ENCODE data around the gene MYO1H.
"Not testable (repeated sequence)": the region's sequence is repeated elsewhere in the genome, so short reads cannot be mapped to it uniquely, and the experiment has no call there.

The MYO1H gene

DNA sequence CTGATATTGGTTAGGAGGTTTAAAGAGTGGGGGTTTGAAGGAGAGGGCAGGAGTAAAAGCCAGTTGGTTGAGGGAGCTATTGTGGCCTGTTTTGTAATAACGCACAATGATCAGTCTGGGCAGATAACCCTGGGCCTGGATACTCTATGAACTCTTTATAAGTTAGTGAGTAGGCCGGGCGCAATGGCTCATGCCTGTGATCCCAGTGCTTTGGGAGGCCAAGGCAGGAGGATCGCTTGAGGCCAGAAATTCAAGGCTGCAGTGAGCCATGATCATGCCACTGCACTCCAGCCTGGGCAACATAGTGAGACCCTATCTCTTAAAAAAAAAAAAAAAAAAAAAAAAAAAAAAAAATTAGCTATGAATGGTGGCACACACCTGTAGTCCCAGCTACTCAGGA, 58.4 kb downstream of the MYO1H start:
- not testable (repeated sequence) for H2BK120ac ChIP-seq (ENCODE audit: low read depth, low read length)

DNA sequence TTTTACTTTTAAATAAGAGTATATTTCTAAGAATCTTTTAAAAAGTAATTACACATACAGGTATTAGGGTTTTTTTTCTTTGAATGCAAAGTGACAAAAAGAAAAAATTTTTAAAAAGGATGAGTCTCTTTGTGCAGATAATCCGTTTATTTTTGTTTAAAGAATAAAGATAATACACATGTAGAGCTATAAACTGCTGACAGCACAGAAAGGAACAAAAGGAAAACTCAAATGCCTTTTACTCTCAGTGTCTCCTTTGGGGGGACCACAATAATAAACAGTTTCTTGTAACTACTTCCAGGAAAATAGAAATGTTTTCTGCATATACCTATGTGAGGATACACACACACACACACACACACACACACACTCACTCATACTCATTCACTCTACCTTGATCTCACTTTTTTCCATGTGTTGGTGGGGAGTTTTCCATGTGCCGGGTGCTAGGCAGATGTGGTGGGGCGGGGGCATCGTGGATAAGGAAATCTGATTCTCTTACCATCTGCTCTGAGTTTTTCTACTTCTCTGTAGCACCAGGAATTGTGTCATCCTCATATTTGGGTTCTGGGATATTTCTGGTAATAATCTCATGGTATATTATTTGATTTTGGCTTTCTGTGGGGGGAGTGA, 71.3 kb downstream of the MYO1H start:
- no peak overlapping the region for H2BK120ac ChIP-seq (ENCODE audit: low read depth, low read length)
- no peak overlapping the region for H2AFZ ChIP-seq (ENCODE audit: low read depth, low read length)
- H3K9ac ChIP-seq (ENCODE audit: low read length) = no peak overlapping the region
- H3K4me2 ChIP-seq (ENCODE audit: low read length, poor library complexity, severe bottlenecking) = no peak overlapping the region
- H4K8ac ChIP-seq (ENCODE audit: low read length) = no peak overlapping the region
- H3K79me1 ChIP-seq (replicated peaks; ENCODE audit: low read length, poor library complexity, severe bottlenecking) = no peaks in the 10 kb centered on the region
- H3K14ac ChIP-seq (ENCODE audit: low read length in 2 of 2) = no peak overlapping the region
- no peak overlapping the region for H2BK5ac ChIP-seq (ENCODE audit: low read depth, low read length, poor library complexity, severe bottlenecking)
- H3K27ac ChIP-seq (ENCODE audit: low read length, poor library complexity, severe bottlenecking) = no peak overlapping the region
- peaks cover 18 to 27% of the 10 kb centered on the region in 2 experiments for H3K27me3 ChIP-seq (ENCODE audit: control insufficient read depth in 1 of 2, insufficient read depth in 1 of 2, low read length in 2 of 2)
- H3K23ac ChIP-seq (ENCODE audit: low read length in 2 of 2) = no peak overlapping the region
- WGBS = no CpG with 5 or more reads among the region's 4 CpGs
- no peaks in the 10 kb centered on the region for H3K9me3 ChIP-seq (ENCODE audit: control insufficient read depth, low read length)
- H3K4me1 ChIP-seq (ENCODE audit: control insufficient read depth, insufficient read depth, low read depth, low read length) = peaks cover 2% of the 10 kb centered on the region
- H3K4me3 ChIP-seq (ENCODE audit: insufficient read depth in 1 of 2, low read depth in 1 of 2, low read length in 2 of 2) = no peak overlapping the region
- DNase-seq = no peak
- no peak overlapping the region for H2BK15ac ChIP-seq (ENCODE audit: low read depth, poor library complexity, severe bottlenecking)
- H3K18ac ChIP-seq (ENCODE audit: low read depth in 1 of 2, low read length in 2 of 2) = no peak overlapping the region
- no peaks in the 10 kb centered on the region for H3K36me3 ChIP-seq (ENCODE audit: control insufficient read depth in 1 of 2, insufficient read depth in 2 of 2, low read depth in 1 of 2, low read length in 2 of 2)
- no peak overlapping the region for H3K4ac ChIP-seq (ENCODE audit: low read depth in 1 of 2, low read length in 2 of 2)
- H4K91ac ChIP-seq (ENCODE audit: low read length) = no peak overlapping the region
- H2AK5ac ChIP-seq (ENCODE audit: low read length, severe bottlenecking) = no peak overlapping the region
- no peak overlapping the region for H2BK12ac ChIP-seq (ENCODE audit: low read length in 2 of 2)

More for the DNA sequence above, 58.4 kb downstream of the MYO1H start:
- H3K9ac ChIP-seq (ENCODE audit: low read length); H3K4me1 ChIP-seq (ENCODE audit: control insufficient read depth, insufficient read depth, low read depth, low read length); H3K14ac ChIP-seq (ENCODE audit: low read length in 2 of 2); H2AK5ac ChIP-seq (ENCODE audit: low read length, severe bottlenecking); H2AFZ ChIP-seq (ENCODE audit: low read depth, low read length); H4K91ac ChIP-seq (ENCODE audit: low read length); H3K4ac ChIP-seq (ENCODE audit: low read depth in 1 of 2, low read length in 2 of 2); H3K79me1 ChIP-seq (replicated peaks; ENCODE audit: low read length, poor library complexity, severe bottlenecking); H3K4me2 ChIP-seq (ENCODE audit: low read length, poor library complexity, severe bottlenecking); H4K8ac ChIP-seq (ENCODE audit: low read length); H2BK12ac ChIP-seq (ENCODE audit: low read length in 2 of 2); H2BK5ac ChIP-seq (ENCODE audit: low read depth, low read length, poor library complexity, severe bottlenecking); H3K4me3 ChIP-seq (ENCODE audit: insufficient read depth in 1 of 2, low read depth in 1 of 2, low read length in 2 of 2); H3K27ac ChIP-seq (ENCODE audit: low read length, poor library complexity, severe bottlenecking); H2BK15ac ChIP-seq (ENCODE audit: low read depth, poor library complexity, severe bottlenecking); H3K36me3 ChIP-seq (ENCODE audit: control insufficient read depth in 1 of 2, insufficient read depth in 2 of 2, low read depth in 1 of 2, low read length in 2 of 2); DNase-seq; H3K18ac ChIP-seq (ENCODE audit: low read depth in 1 of 2, low read length in 2 of 2); H3K23ac ChIP-seq (ENCODE audit: low read length in 2 of 2); H3K9me3 ChIP-seq (ENCODE audit: control insufficient read depth, low read length): not testable (repeated sequence)
- 96% methylated on average over 4 of the region's 4 CpGs for WGBS
- peaks cover 8 to 15% of the 10 kb centered on the region in 2 experiments for H3K27me3 ChIP-seq (ENCODE audit: control insufficient read depth in 1 of 2, insufficient read depth in 1 of 2, low read length in 2 of 2)

DNA sequence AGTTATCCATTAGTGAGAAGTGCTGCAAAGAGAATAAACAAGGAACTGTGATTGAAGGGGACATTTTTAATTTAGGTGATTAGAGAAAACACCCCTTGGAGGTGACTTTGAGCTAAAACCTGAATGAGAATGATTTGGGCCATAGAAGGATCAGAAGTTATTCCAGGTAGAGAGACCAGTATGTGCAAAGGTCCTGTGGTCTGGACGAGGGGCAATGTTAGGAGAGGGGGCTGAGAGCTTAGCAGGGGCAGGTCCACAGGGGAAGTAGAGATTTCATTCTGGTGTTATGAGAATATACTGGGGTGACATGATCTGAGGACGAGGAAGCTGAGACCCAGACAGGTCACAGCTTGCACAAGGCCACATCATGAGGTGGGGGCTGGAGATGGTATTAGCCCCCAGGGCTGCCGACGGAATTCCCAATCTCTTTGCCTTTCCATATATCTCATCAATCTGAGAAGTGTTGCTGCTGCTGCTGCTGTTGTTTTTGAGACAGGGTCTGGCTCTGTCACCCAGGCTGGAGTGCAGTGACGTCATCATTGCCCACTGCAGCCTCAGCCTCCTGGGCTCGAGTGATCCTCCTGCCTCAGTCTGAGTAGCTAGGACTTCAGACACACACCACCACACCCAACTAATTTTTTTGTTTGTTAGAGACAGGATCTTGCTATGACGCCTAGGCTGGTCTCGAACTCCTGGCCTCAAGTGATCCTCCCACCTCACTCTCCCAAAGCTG, 73.8 kb downstream of the MYO1H start:
- DNase-seq = no peak
- Histone ChIP-seq H2BK120ac (ENCODE audit: low read depth, low read length) (no peak overlapping the region), H3K18ac (ENCODE audit: low read depth in 1 of 2, low read length in 2 of 2) (no peak overlapping the region), H2BK5ac (ENCODE audit: low read depth, low read length, poor library complexity, severe bottlenecking) (no peak overlapping the region), H3K9ac (ENCODE audit: low read length) (no peak overlapping the region), H2AFZ (ENCODE audit: low read depth, low read length) (no peak overlapping the region), H2BK12ac (ENCODE audit: low read length in 2 of 2) (no peak overlapping the region), H3K4me2 (ENCODE audit: low read length, poor library complexity, severe bottlenecking) (no peak overlapping the region), H3K27me3 (ENCODE audit: control insufficient read depth in 1 of 2, insufficient read depth in 1 of 2, low read length in 2 of 2) (peaks cover 29 to 45% of the 10 kb centered on the region in 2 experiments), H3K23ac (ENCODE audit: low read length in 2 of 2) (no peak overlapping the region), H4K91ac (ENCODE audit: low read length) (no peak overlapping the region), H3K9me3 (ENCODE audit: control insufficient read depth, low read length) (no peaks in the 10 kb centered on the region), H3K4ac (ENCODE audit: low read depth in 1 of 2, low read length in 2 of 2) (no peak overlapping the region), H3K4me1 (ENCODE audit: control insufficient read depth, insufficient read depth, low read depth, low read length) (no peaks in the 10 kb centered on the region), H3K27ac (ENCODE audit: low read length, poor library complexity, severe bottlenecking) (no peak overlapping the region), H2BK15ac (ENCODE audit: low read depth, poor library complexity, severe bottlenecking) (no peak overlapping the region), H3K36me3 (ENCODE audit: control insufficient read depth in 1 of 2, insufficient read depth in 2 of 2, low read depth in 1 of 2, low read length in 2 of 2) (no peaks in the 10 kb centered on the region), H2AK5ac (ENCODE audit: low read length, severe bottlenecking) (no peak overlapping the region), H3K14ac (ENCODE audit: low read length in 2 of 2) (no peak overlapping the region), H4K8ac (ENCODE audit: low read length) (no peak overlapping the region), H3K4me3 (ENCODE audit: insufficient read depth in 1 of 2, low read depth in 1 of 2, low read length in 2 of 2) (no peak overlapping the region), H3K79me1 (replicated peaks; ENCODE audit: low read length, poor library complexity, severe bottlenecking) (no peaks in the 10 kb centered on the region)
- WGBS = 82% methylated on average over 5 of the region's 8 CpGs

DNA sequence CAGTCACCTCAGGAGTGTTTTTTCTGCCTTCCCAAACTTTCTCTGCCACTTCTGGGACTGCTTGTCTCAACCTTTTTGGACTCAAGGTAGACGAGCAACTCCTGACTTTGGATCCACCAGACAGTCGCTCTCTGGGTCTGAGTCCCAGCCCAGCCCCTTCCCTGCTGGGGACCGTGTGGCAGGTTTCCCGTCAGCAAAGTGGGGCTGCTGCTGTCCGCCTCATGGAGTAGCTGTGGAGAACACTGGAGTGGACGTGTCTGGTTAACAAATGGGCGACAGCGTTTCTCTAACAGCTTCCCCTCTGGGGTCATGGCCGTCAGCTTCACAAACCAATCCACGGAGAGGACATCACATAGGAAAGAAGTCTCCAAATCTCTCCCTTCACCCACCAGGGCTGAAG, 74.6 kb downstream of the MYO1H start:
- Histone ChIP-seq H2BK120ac (ENCODE audit: low read depth, low read length) (no peak overlapping the region), H2BK12ac (ENCODE audit: low read length in 2 of 2) (no peak overlapping the region), H3K9ac (ENCODE audit: low read length) (no peak overlapping the region), H2AFZ (ENCODE audit: low read depth, low read length) (no peak overlapping the region), H2BK15ac (ENCODE audit: low read depth, poor library complexity, severe bottlenecking) (no peak overlapping the region), H3K18ac (ENCODE audit: low read depth in 1 of 2, low read length in 2 of 2) (no peak overlapping the region), H4K91ac (ENCODE audit: low read length) (no peak overlapping the region), H3K36me3 (ENCODE audit: control insufficient read depth in 1 of 2, insufficient read depth in 2 of 2, low read depth in 1 of 2, low read length in 2 of 2) (no peaks in the 10 kb centered on the region), H4K8ac (ENCODE audit: low read length) (no peak overlapping the region), H3K4me3 (ENCODE audit: insufficient read depth in 1 of 2, low read depth in 1 of 2, low read length in 2 of 2) (no peak overlapping the region), H3K9me3 (ENCODE audit: control insufficient read depth, low read length) (no peaks in the 10 kb centered on the region), H3K23ac (ENCODE audit: low read length in 2 of 2) (peak overlapping the region in 1 of 2 experiments; percentile 24), H2AK5ac (ENCODE audit: low read length, severe bottlenecking) (no peak overlapping the region), H2BK5ac (ENCODE audit: low read depth, low read length, poor library complexity, severe bottlenecking) (no peak overlapping the region), H3K79me1 (replicated peaks; ENCODE audit: low read length, poor library complexity, severe bottlenecking) (no peaks in the 10 kb centered on the region), H3K27ac (ENCODE audit: low read length, poor library complexity, severe bottlenecking) (no peak overlapping the region), H3K4me1 (ENCODE audit: control insufficient read depth, insufficient read depth, low read depth, low read length) (no peaks in the 10 kb centered on the region), H3K14ac (ENCODE audit: low read length in 2 of 2) (peak overlapping the region in 1 of 2 experiments; percentile 28), H3K4me2 (ENCODE audit: low read length, poor library complexity, severe bottlenecking) (no peak overlapping the region), H3K27me3 (ENCODE audit: control insufficient read depth in 1 of 2, insufficient read depth in 1 of 2, low read length in 2 of 2) (peaks cover 32 to 45% of the 10 kb centered on the region in 2 experiments), H3K4ac (ENCODE audit: low read depth in 1 of 2, low read length in 2 of 2) (no peak overlapping the region)
- no peak for DNase-seq
- 67% methylated on average over 10 of the region's 10 CpGs for WGBS

Measured in mesenchymal stem cell (in vitro differentiated cells and primary cell).